GM18502 (cell line): Measurements from ENCODE around the gene OTOGL.
"Not testable (repeated sequence)": the region's sequence is repeated elsewhere in the genome, so short reads cannot be mapped to it uniquely, and the experiment has no call there.

Experiments used
- ATAC-seq: cut with Tn5 transposase; IDR thresholded peaks from one replicate; pipeline ENCODE4 v1.9.1; 2021; ENCODE audit warnings: mild to moderate bottlenecking; ENCODE audit not compliant: unreplicated experiment, poor library complexity

OTOGL gene

GRCh38 chr12:80212938-80213645, 113.8 kb downstream of the OTOGL start:
- ATAC-seq, result no peak

GRCh38 chr12:80213871-80214270, 114.5 kb downstream of the OTOGL start:
- ATAC-seq, result no peak

DNA sequence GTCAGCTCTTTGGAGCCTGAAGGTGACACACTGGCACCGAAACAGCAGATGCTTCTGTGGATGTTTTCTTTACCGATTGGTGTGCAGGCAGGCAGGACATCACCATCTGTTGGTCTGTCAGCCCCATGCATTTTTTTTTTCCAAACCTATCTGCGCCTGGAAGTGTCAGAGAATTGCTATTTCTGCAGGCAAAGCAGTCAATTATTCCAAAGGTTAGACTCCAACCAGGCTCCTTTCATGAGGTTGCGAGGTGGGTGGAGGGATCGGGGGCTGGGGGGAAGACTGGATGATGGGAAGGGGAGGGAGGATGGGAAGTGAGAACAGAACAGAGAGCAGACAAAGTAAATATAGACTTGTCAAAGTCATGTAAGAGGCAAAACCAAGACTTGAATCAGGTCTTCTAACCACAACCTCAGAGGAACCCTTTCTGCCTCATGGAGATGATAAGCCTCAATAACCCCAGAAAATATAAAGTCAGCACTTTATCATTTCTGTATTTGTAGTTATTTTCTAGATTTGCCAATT, 117.7 kb downstream of the OTOGL start:
- ATAC-seq, result peak; percentile 87

DNA sequence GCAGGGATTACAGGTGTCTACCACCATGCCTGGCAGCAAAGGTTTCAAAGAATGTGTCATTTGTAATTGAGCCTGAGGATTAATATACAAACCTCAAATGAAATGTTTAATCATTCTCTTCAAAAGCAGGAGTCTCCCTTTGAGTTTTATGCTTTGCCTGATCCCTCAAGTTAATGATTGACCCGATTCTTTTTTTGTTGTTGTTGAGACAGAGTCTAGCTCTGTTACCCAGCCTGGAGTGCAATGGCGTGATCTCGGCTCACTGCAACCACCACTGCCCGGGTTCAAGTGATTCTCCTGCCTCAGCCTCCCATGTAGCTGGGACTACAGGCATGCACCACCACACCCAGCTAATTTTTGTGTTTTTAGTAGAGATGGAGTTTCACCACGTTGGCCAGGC, 119.6 kb downstream of the OTOGL start:
- not testable (repeated sequence) for ATAC-seq

DNA sequence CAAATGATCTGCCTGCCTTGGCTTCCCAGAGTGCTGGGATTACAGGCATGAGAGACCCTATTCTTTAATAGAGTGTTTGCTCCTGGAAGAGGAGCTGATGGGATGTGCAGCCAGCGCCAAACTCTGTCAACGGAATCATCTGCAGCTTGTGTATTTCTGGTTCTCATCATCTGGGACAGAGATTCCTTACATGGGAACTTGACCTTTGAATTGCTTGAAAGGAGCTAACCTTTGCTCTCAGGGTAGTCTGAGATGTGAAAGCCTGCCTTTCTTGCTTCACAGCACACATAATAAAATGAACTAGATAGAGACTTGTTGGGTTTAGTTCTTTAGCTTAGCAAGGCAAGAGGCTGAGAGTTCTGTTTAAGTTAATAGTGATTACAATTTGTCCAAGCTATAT, 120.0 kb downstream of the OTOGL start:
- no peak for ATAC-seq

DNA sequence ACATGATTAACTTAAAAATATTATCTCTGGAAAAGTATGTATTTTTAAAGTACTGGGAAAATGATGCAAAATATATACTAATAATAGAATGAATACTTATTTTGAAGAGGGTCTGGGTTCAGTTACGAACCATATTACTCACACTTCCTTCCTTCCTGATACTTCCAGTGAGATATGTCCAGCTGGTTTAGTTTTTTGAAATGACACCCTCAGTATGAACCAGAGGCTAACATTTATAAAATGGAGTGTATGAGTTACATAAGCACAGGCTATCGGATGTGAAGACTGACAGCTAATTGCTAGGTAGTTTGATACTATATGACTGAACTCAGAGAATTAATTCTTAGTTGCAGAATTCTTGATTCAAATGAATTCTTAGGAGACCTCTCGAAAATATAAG, 122.9 kb downstream of the OTOGL start:
- ATAC-seq, result peak; percentile 82

DNA sequence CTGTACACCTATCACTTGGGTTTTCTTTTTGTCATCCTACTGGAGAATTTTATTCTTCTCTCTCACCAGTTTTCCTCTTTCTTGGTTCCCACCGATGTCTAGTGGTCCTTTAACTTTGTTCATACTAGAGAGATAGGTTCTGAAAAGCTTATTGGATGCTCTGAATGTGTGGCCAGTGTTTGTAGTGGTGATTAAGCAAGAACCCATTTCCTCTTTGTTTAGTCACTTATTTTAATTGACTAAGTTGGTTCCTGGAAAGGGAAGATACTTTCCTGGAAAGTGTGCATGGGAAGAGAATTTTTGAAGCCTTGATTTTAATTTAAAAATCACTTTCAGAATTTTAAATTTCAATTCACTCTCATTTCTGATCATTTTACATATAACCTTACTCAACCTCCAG, 127.2 kb downstream of the OTOGL start:
- ATAC-seq, result no peak

GRCh38 chr12:80227904-80228303, 128.6 kb downstream of the OTOGL start:
- ATAC-seq, result not testable (repeated sequence)

DNA sequence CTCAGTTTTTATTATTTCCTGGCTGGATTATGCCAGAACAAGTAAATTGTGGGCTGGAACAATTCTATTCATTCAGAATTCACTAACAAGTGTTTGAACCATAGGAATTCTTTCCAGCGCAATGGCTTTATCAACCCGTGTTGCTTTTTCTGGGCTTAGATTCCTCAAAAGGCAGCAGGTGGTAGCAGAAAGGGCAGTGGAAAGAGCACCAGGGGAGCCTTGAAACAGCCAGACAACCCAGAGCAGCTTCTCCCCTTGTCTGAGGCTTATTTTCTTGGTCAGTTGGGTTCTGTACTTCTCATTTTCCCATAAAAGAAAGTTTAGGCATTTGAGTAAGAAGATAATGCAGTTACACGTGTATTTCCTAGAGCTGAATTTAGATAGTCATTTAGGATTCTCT, 130.7 kb downstream of the OTOGL start:
- ATAC-seq, result no peak

GRCh38 chr12:80232837-80233236, 133.5 kb downstream of the OTOGL start:
- ATAC-seq, result no peak

DNA sequence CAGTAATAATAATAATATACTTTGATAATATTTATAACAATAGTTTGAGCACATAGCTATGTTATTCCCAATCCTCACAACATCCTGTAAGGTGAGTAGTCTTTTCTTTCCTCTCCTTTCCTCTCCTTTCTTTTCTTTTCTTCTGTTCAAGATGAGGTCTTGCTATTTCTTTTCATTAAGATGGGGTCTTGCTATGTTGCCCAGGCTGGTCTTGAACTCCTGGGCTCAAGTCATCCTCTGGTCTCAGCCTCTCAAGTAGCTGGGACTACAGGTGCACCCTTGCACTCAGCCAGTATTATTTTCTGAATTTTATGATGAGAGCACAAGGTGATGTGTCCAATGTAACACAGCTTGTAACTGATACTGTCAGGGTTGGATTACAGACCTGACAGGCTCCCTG, 134.6 kb downstream of the OTOGL start:
- no peak for ATAC-seq

DNA sequence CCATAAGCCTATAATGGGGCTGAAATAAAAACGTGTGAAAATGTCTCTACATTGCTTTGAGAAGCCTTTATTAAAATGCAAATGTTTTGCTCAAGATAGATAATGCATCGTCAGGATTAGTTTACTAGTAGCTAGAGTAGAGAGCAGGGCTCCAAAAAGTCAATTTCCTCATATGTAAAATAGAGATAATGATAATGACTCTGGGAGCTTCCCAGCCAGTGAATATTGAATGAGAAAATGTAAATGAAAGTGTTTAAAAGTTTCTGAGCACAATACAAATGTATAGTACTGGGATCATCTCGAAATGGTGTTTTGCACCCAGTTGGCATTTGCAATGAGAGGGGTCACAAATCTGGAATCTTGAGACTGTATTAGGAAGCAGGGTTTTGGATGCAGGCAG, 135.3 kb downstream of the OTOGL start:
- no peak for ATAC-seq

GRCh38 chr12:80235944-80236343, 136.6 kb downstream of the OTOGL start:
- ATAC-seq, result no peak

GRCh38 chr12:80239867-80240266, 140.5 kb downstream of the OTOGL start:
- no peak for ATAC-seq

DNA sequence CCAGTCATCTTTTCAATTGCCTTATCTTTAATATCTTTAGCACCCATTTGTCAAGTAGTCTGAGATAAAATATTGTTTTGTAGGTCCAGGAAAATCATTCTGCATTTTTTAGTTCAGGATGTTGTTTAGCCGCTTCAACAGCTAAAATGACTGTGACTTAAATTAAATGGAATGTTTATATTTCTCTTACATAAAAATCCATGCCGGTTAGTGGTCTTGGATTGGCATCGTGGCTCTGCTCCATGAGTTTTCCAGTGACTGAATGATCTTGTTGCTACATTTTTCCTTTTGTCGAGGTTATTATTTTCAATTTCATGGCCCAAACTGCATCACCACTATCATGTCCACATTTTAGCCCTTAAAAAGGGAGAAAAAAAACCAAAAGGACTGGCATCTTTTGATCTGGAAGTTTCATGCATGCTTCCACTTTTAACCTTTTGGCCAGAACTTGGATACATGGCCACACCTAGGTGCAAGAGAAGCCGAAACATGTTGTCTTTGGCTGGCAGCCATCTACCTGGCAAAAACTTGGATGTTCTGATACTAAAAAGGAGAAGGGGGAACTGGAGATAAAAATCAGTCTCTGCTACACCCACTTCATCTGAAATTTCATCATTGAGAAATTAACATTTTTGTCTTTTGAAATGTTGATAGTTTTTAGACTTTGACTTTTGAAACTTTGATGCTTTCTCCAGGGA, 142.4 kb downstream of the OTOGL start:
- ATAC-seq, result no peak

- no peak for ATAC-seq
These were observed 143.0 kb downstream of the OTOGL start for GRCh38 chr12:80242321-80242720.

DNA sequence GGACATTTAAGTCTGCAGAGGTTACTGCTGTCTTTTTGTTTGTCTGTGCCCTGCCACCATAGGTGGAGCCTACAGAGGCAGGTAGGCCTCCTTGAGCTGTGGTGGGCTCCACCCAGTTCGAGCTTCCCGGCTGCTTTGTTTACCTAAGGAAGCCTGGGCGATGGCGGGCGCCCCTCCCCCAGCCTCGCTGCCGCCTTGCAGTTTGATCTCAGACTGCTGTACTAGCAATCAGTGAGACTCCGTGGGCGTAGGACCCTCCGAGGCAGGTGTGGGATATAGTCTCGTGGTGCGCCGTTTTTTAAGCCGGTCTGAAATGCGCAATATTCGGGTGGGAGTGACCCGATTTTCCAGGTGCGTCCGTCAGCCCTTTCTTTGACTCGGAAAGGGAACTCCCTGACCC, 150.2 kb downstream of the OTOGL start:
- ATAC-seq, result not testable (repeated sequence)

DNA sequence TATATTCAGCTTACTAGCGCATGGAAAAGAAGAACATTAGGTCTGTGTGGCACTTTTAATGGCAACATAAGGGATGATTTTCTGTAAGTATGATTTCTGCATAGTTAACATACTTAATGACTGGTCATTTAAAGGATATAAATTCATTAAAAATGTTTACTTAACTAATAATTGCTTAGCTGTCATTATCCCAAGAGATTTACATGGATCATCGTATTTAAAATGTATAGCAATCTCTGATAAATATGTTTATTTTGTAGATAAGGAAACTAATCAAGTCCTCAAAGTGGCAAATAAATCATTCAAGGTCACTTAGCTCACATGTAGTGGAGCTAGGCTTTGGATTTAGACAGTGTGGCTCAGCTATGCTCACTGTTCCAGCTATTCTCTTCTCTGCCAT, 158.6 kb downstream of the OTOGL start:
- no peak for ATAC-seq

DNA sequence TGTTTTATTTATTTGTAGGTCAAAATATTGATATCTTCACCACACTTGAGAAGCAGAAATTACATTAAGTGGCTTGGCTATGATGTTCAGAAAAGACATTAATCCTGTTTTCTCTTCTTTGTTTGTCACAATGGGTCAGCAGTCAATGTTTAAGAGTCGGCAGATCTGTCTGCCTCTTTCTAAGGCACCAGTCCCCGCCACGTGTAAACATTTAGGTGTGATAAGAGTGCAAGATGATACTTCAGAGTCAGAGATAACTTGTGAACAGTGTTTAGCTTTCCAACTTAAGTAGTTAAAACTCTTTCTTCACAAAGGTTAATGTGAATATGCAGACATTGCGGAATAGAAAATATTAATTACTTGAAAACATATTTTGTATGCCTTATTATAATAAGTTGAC, 160.9 kb downstream of the OTOGL start:
- no peak for ATAC-seq

GRCh38 chr12:80261403-80261802, 162.1 kb downstream of the OTOGL start:
- no peak for ATAC-seq

- no peak for ATAC-seq
These were observed 163.0 kb downstream of the OTOGL start for GRCh38 chr12:80262346-80262745.

DNA sequence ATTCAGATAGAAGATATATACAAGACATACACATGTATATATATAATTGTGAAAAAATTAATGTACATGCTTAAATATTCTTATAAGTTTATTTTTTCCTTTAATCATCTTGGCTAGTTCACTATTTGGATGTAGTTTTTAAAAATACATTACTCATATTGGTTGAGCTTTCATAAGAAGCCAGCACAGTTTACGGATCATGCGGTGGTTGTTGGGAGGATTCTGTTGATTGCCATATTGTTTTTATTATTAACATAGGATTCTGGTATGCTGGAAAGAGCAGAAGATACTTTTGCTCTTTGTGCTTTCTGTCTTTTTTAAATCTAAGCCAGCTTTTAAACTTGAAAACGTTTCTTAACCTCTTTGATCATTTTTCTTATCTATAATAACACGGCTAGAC, 163.4 kb downstream of the OTOGL start:
- no peak for ATAC-seq
